K562 (cell line): Measurements from ENCODE around the gene SOCS3. TPM values are rescaled to one million over a fixed set of nuclear protein-coding genes. Genes with fewer than 3 reads are reported as not detected.
A peak's percentile ranks its signal among the peaks of the same experiment; 100 is the strongest.

Experiments
- ATAC-seq: fragments of 200-7000 bp; cut with Tn5 transposase; 3 replicates; pipeline ENCODE4 v1.9.1; 2020; ENCODE audit warnings: moderate library complexity
- BruUV-seq: library from RNA; stranded (reverse); fragments of 400-500 nt; replicated peaks from 2 replicates; lab custom pipeline; 2021; lab: Mats Ljungman, UMichigan
- CTCF ChIA-PET: fragments of 300-600 bp; formaldehyde crosslinking; extraction: SDS; loops from one replicate; lab custom pipeline; 2021; ENCODE audit warnings: low intra/inter-chr PET ratio; lab: Yijun Ruan, JAX
- POLR2A ChIA-PET: fragments of 300-600, 350-650 bp; sonication (Branson Sonifier 250); formaldehyde crosslinking; extraction: SDS; loops from one replicate; lab custom pipeline; 2021; ENCODE audit warnings: antibody characterized with exemption, inconsistent platforms; lab: Yijun Ruan, JAX
- DNase-seq, 4 experiments: peaks; one replicate each; pipeline versions ENCODE4 v3.0.0 to v3.0.0-alpha.2; 2011 to 2018; ENCODE audit warnings: low spot score in 3 of 4, mixed read lengths in 3 of 4; ENCODE audit errors: extremely low read depth in 1 of 4
- FAIRE-seq: peaks from 2 replicates; lab custom pipeline; 2011; peaks lifted over from hg19 to GRCh38; lab: Jason Lieb, UNC
- H2AFZ ChIP-seq: 2 replicates; pipeline ENCODE4 v1.6.0; 2011; ENCODE audit warnings: low read depth, low read length, control low read depth, inconsistent platforms
- H3K27ac ChIP-seq: fragments of 200-600 bp; 3 replicates; pipeline ENCODE4 v1.8.0; 2011; ENCODE audit warnings: low read depth, mild to moderate bottlenecking, control low read depth, inconsistent platforms, low read length, moderate library complexity, mixed read lengths; ENCODE audit errors: extremely low read depth
- H3K27me3 ChIP-seq, 2 experiments: fragments of 300-600 bp in 1 of 2; 2 replicates in 1 of 2; 3 replicates in 1 of 2; pipeline versions ENCODE4 v1.6.0 to v1.8.0; 2011; ENCODE audit warnings: inconsistent platforms in 2 of 2, low read length in 2 of 2, mild to moderate bottlenecking in 1 of 2, mixed read lengths in 1 of 2, moderate library complexity in 1 of 2; ENCODE audit not compliant: control insufficient read depth in 2 of 2, insufficient read depth in 2 of 2
- H3K36me3 ChIP-seq: fragments of 300-600 bp; 3 replicates; pipeline ENCODE4 v1.8.0; 2011; ENCODE audit warnings: mild to moderate bottlenecking, low read length, inconsistent platforms; ENCODE audit not compliant: control insufficient read depth, insufficient read depth
- H3K4me1 ChIP-seq, 2 experiments: fragments of 200-600 bp in 1 of 2; replicated peaks in 1 of 2; 2 replicates in 1 of 2; 3 replicates in 1 of 2; pipeline versions ENCODE4 v1.5.1 to v1.8.0; 2011; ENCODE audit warnings: inconsistent platforms in 2 of 2, low read length in 2 of 2, mild to moderate bottlenecking in 1 of 2, mixed read lengths in 1 of 2, moderate library complexity in 1 of 2; ENCODE audit not compliant: control insufficient read depth in 2 of 2, insufficient read depth in 2 of 2
- H3K4me2 ChIP-seq: 2 replicates; pipeline ENCODE4 v1.6.1; 2011; ENCODE audit warnings: low read length, control low read depth, inconsistent platforms, mixed read lengths; ENCODE audit not compliant: insufficient read depth
- H3K4me3 ChIP-seq: fragments of 200-600 bp; sonication (generic), shearing (Covaris generic); 2 replicates; pipeline ENCODE4 v1.5.1; 2016; ENCODE audit warnings: control low read depth, inconsistent platforms
- H3K79me2 ChIP-seq: fragments of 200-600 bp; 3 replicates; pipeline ENCODE4 v1.8.0; 2011; ENCODE audit warnings: low read length, inconsistent platforms; ENCODE audit not compliant: control insufficient read depth, insufficient read depth
- H3K9ac ChIP-seq, 2 experiments: 2 replicates each; pipeline versions ENCODE4 v1.6.0 to v1.6.1; 2011; ENCODE audit warnings: low read depth in 2 of 2, low read length in 2 of 2, control low read depth in 1 of 2, inconsistent platforms in 1 of 2, mild to moderate bottlenecking in 1 of 2, mixed read lengths in 1 of 2; ENCODE audit not compliant: insufficient read depth in 1 of 2
- H3K9me1 ChIP-seq: one replicate; pipeline ENCODE4 v1.6.0; 2011; ENCODE audit warnings: inconsistent platforms, mild to moderate bottlenecking, low read length, moderate library complexity; ENCODE audit not compliant: control insufficient read depth, insufficient read depth
- H3K9me3 ChIP-seq: replicated peaks from 2 replicates; pipeline ENCODE4 v1.5.1; 2011; ENCODE audit warnings: low read depth, low read length, inconsistent platforms; ENCODE audit not compliant: control insufficient read depth, insufficient read depth
- H4K20me1 ChIP-seq: replicated peaks from 2 replicates; pipeline ENCODE4 v1.6.1; 2011; ENCODE audit warnings: low read length, inconsistent platforms, mixed read lengths; ENCODE audit not compliant: control insufficient read depth, insufficient read depth
- BRCA1 ChIP-seq, 2 experiments: fragments of 450-650 bp in 1 of 2; sonication (generic) in 1 of 2; formaldehyde crosslinking in 1 of 2; IDR thresholded peaks; 2 replicates each; pipeline versions ENCODE4 v1.5.0 to v1.6.1; 2017 to 2020; ENCODE audit warnings: mild to moderate bottlenecking in 1 of 2, missing genetic modification reagents in 1 of 2
- BRD9 ChIP-seq: fragments of 450-650 bp; IDR thresholded peaks from 2 replicates; pipeline ENCODE4 v1.6.1; 2018; ENCODE audit warnings: low read depth; ENCODE audit not compliant: partially characterized antibody
- CC2D1A ChIP-seq: fragments of 450-650 bp; IDR thresholded peaks from 2 replicates; pipeline ENCODE4 v1.6.1; 2017; ENCODE audit warnings: mild to moderate bottlenecking
- FOXK1 ChIP-seq: sonication (generic); formaldehyde crosslinking; IDR thresholded peaks from 2 replicates; pipeline ENCODE4 v1.8.0; 2022; ENCODE audit warnings: missing genetic modification reagents, mild to moderate bottlenecking, borderline replicate concordance
- L3MBTL2 ChIP-seq: fragments of 450-650 bp; IDR thresholded peaks from 2 replicates; pipeline ENCODE4 v1.6.1; 2016; ENCODE audit warnings: mild to moderate bottlenecking, moderate library complexity
- RFX1 ChIP-seq: fragments of 450-650 bp; IDR thresholded peaks from 2 replicates; pipeline ENCODE4 v1.6.1; 2016; ENCODE audit warnings: mild to moderate bottlenecking, moderate library complexity
- SAP30 ChIP-seq: fragments of 200-600 bp; sonication (generic); IDR thresholded peaks from 2 replicates; pipeline ENCODE4 v1.6.1; 2012; ENCODE audit warnings: borderline replicate concordance, low read depth, mild to moderate bottlenecking, moderate library complexity, low read length, control low read depth, inconsistent platforms; ENCODE audit not compliant: insufficient read depth, poor library complexity, severe bottlenecking
- SPI1 ChIP-seq: IDR thresholded peaks from 2 replicates; pipeline ENCODE4 v1.6.1; 2011; ENCODE audit warnings: low read depth, low read length, control low read depth, borderline replicate concordance
- TAF7 ChIP-seq: fragments of 450-650 bp; IDR thresholded peaks from 2 replicates; pipeline ENCODE4 v1.6.1; 2016; ENCODE audit warnings: missing genetic modification characterization, missing compliant biosample characterization
- TCF7 ChIP-seq: sonication (generic); IDR thresholded peaks from 2 replicates; pipeline ENCODE4 v1.6.1; 2016; ENCODE audit warnings: antibody characterized with exemption, borderline replicate concordance
- XRCC5 ChIP-seq: fragments of 200-400 bp; formaldehyde crosslinking; IDR thresholded peaks from 2 replicates; pipeline ENCODE4 v1.6.1; 2017; ENCODE audit warnings: low read depth, mild to moderate bottlenecking, low read length
- ZBTB1 ChIP-seq: sonication (generic); formaldehyde crosslinking; IDR thresholded peaks from 2 replicates; pipeline ENCODE4 v1.8.1; 2023; ENCODE audit warnings: missing genetic modification reagents, low read depth, mild to moderate bottlenecking, borderline replicate concordance
- ZNF384 ChIP-seq: IDR thresholded peaks from 2 replicates; pipeline ENCODE4 v1.6.1; 2012; ENCODE audit warnings: low read depth, low read length, improper control_type of control experiment
- ZNF77 ChIP-seq: fragments of 250-450 bp; sonication (Bioruptor Pico); IDR thresholded peaks from 2 replicates; pipeline ENCODE4 v1.5.0; 2020
- WGBS: fragments of 100-300 bp; shearing (Covaris generic); methylation state at CpG from one replicate; pipeline ENCODE4 v1.1.6; 2016; ENCODE audit warnings: low coverage, mixed read lengths; ENCODE audit not compliant: insufficient coverage; ENCODE audit errors: missing lambda C conversion rate; 5-methylcytosine and 5-hydroxymethylcytosine counted together
- in situ Hi-C: fragments of 300-500 bp; cut with MboI; formaldehyde crosslinking; loops from 4 replicates; pipeline ENCODE4 v1.15.0; 2018; ENCODE audit warnings: inconsistent platforms, mixed read lengths
- intact Hi-C: fragments of 100-400 bp; cut with micrococcal nuclease; formaldehyde crosslinking; loops from 2 replicates; pipeline ENCODE4 v1.14.2; 2022
- polyA plus RNA-seq, 8 experiments: library from polyadenylated mRNA; depleted of rRNA in 4 of 8; stranded (reverse) in 5 of 8; unstranded in 3 of 8; fragments of >200 nt; fragmentation: Nextera tagmentation in 2 of 8; fragmentation: Illumina TruSeq in 1 of 8; extraction: Ambion mirVana in 2 of 8; extraction: Trizol in 1 of 8; gene quantifications; 2 replicates each; pipeline versions ENCODE4 v1.2.1 to v1.2.3, GENCODE V29; 2011 to 2014; ENCODE audit warnings: inconsistent platforms in 1 of 8, missing spikeins in 1 of 8
- total RNA-seq, 7 experiments: library from RNA; depleted of rRNA in 6 of 7; stranded (reverse); fragments of >200 nt in 6 of 7; fragmentation: Illumina TruSeq in 2 of 7; extraction: Trizol in 2 of 7; gene quantifications; 2 replicates each; pipeline versions ENCODE4 v1.2.1 to v1.2.3, GENCODE V29; 2011 to 2021; ENCODE audit warnings: low replicate concordance in 1 of 7
- TF ChIP-seq, protein P1 (sequence below): sonication (generic); formaldehyde crosslinking; IDR thresholded peaks from 2 replicates; pipeline ENCODE4 v1.8.1; 2023; ENCODE audit warnings: mild to moderate bottlenecking, missing genetic modification reagents
- TF ChIP-seq, protein P2 (sequence below): fragments of 250-450 bp; sonication (Bioruptor Pico); IDR thresholded peaks from 2 replicates; pipeline ENCODE4 v1.9.0; 2021; ENCODE audit warnings: mild to moderate bottlenecking
- TF ChIP-seq, protein P3 (sequence below): sonication (generic); formaldehyde crosslinking; IDR thresholded peaks from 2 replicates; pipeline ENCODE4 v1.8.0; 2022; ENCODE audit warnings: mild to moderate bottlenecking, missing genetic modification reagents
- TF ChIP-seq, protein P4 (sequence below): fragments of 450-650 bp; formaldehyde crosslinking; conservative IDR thresholded peaks from 2 replicates; pipeline ENCODE4 v1.4.0; 2022; ENCODE audit warnings: mild to moderate bottlenecking, missing genetic modification characterization

The SOCS3 gene
- total and polyA plus RNA-seq, 9 of the 15 experiments (the other 6 are each of a cell fraction or from before 2014, with no cell fraction given): 0.56 to 38.9 (median 13.7) TPM

DNA sequence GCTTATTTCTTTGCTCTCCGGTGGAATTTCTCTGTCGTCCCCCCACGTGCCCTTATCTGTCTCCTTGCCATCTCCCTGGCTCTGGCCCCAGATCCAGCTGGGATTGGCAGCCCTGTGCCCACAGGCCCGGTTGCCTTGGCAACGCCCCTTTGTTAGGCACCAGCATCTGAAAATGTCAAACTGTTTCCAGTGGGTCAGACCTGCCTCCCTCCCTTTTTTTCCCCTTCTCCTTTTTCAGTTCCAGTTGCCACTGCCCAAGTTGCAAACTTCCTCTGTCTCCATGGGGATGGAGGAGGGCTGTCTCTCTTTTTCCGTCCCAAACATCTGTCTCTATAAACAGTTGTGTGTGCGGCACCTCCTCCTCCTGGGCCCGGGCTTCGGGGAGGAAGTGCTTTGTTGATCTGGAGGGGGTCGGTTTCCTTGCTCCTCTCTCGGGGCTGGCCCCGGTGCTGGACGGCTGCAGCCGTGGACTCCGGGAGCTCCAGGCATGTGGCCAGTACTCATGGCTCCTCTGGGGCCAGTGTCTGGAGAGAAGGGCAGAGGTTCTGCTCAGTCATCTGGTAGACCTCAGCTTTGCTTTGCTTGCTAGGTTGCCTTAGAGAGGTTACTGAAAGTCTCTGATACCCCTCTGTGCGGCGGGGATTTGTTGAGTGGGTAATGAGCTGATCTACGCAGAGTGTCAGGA lies 35.3 kb downstream of the SOCS3 start:
- Histone ChIP-seq H4K20me1 (no peaks in the 10 kb centered on the region), H3K9me1 (no peaks in the 10 kb centered on the region), H3K36me3 (no peaks in the 10 kb centered on the region), H3K27me3 (no peaks in the 10 kb centered on the region), H3K4me3 (no peak overlapping the region), H3K27ac (no peak overlapping the region), H3K4me2 (no peak overlapping the region; the same call in 1 of the 2 replicates), H2AFZ (peak overlapping the region; percentile 60), H3K9ac (0 out of 4 replicates have a peak overlapping the region, but pooled peaks of 1 of the 2 experiments have one; percentile 3), H3K79me2 (no peaks in the 10 kb centered on the region), H3K9me3 (no peaks in the 10 kb centered on the region), H3K4me1 (peaks cover 3 to 19% of the 10 kb centered on the region in 2 experiments; a peak in 4 of 5 replicates)
- 46% methylated on average over 16 of the region's 18 CpGs for WGBS
- BruUV-seq: no TSS peak
- ChIA-PET CTCF (interaction anchor here (0.6 kb wide), 1 partner anchor 47 kb away, joined by 4 read pairs; no protein-coding TSS in a partner anchor), POLR2A (interaction anchor here (0.6 to 1.3 kb wide), 3 partner anchors 9 to 737 kb away, joined by 3 read pairs; no protein-coding TSS in a partner anchor)
- FAIRE-seq: no peak
- in situ Hi-C loops (no loop called here), intact Hi-C loops (no loop called here)
- peak; percentile 25; the same call in 2 of the 3 replicates for ATAC-seq
- no peak for DNase-seq
- no peak for TF ChIP-seq CC2D1A
- TF ChIP-seq ZBTB1 (CRISPR knock-in tag): no peak
- peak; percentile 53; the same call in 1 of the 2 replicates for TF ChIP-seq SPI1
- no peak for TF ChIP-seq FOXK1 (CRISPR knock-in tag)
- no peak for TF ChIP-seq ZNF384
- TF ChIP-seq BRCA1 (IDR thresholded peaks at IDR 0.05): no peak
- TF ChIP-seq BRCA1 (CRISPR knock-in tag; IDR thresholded peaks at IDR 0.05): no peak
- TF ChIP-seq L3MBTL2: no peak
- TF ChIP-seq RFX1: peak; percentile 79
- TF ChIP-seq, protein P1, sequence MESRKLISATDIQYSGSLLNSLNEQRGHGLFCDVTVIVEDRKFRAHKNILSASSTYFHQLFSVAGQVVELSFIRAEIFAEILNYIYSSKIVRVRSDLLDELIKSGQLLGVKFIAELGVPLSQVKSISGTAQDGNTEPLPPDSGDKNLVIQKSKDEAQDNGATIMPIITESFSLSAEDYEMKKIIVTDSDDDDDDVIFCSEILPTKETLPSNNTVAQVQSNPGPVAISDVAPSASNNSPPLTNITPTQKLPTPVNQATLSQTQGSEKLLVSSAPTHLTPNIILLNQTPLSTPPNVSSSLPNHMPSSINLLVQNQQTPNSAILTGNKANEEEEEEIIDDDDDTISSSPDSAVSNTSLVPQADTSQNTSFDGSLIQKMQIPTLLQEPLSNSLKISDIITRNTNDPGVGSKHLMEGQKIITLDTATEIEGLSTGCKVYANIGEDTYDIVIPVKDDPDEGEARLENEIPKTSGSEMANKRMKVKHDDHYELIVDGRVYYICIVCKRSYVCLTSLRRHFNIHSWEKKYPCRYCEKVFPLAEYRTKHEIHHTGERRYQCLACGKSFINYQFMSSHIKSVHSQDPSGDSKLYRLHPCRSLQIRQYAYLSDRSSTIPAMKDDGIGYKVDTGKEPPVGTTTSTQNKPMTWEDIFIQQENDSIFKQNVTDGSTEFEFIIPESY (CRISPR knock-in tag): 0 out of 2 replicates have a peak, but pooled peaks have one; percentile 6
- TF ChIP-seq SAP30: no peak
- TF ChIP-seq BRD9: no peak
- no peak for TF ChIP-seq TCF7
- TF ChIP-seq, protein P2, sequence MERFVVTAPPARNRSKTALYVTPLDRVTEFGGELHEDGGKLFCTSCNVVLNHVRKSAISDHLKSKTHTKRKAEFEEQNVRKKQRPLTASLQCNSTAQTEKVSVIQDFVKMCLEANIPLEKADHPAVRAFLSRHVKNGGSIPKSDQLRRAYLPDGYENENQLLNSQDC: no peak
- TF ChIP-seq, protein P3, sequence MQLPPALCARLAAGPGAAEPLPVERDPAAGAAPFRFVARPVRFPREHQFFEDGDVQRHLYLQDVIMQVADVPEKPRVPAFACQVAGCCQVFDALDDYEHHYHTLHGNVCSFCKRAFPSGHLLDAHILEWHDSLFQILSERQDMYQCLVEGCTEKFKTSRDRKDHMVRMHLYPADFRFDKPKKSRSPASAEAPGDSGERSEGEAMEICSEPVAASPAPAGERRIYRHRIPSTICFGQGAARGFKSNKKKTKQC (CRISPR knock-in tag): no peak
- no peak for TF ChIP-seq TAF7 (tag)
- TF ChIP-seq XRCC5: no peak
- TF ChIP-seq, protein P4, sequence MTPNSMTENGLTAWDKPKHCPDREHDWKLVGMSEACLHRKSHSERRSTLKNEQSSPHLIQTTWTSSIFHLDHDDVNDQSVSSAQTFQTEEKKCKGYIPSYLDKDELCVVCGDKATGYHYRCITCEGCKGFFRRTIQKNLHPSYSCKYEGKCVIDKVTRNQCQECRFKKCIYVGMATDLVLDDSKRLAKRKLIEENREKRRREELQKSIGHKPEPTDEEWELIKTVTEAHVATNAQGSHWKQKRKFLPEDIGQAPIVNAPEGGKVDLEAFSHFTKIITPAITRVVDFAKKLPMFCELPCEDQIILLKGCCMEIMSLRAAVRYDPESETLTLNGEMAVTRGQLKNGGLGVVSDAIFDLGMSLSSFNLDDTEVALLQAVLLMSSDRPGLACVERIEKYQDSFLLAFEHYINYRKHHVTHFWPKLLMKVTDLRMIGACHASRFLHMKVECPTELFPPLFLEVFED (CRISPR knock-in tag): no peak
- TF ChIP-seq ZNF77: no peak
